Medulla oblongata (tissue), 1 donor: ENCODE results near the gene LZTR1.

Experiments
- DNase-seq: peaks from one replicate; pipeline ENCODE4 v3.0.0-alpha.2; 2015; ENCODE audit errors: extremely low spot score

The LZTR1 gene

GRCh38 chr22:20951151-20951931 is 30.8 kb upstream of the LZTR1 start:
- no peak for DNase-seq

DNA sequence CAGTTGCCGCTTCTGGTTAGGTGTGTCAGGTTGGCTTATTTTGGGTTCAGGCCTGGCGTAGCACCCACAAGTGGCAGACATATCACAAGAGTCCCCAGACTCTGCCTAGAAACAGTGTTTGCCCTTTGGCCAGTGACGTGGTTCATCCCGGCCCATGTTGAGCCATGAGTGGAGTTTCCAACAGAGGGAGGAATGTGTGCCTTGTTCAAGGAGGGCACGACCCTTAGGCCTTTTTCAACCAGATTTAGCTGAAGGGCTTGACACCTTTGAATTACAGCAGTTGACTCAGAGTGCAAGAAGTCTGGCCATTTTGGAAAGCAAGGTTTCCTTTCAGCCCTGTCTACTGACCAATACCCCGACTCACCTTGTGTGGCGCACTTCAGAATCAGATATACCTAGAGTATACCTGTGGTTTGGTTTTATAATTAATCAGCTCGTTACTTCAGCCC is 30.1 kb upstream of the LZTR1 start:
- DNase-seq = no peak

GRCh38 chr22:20952544-20953341 is 29.4 kb upstream of the LZTR1 start:
- DNase-seq = no peak

DNA sequence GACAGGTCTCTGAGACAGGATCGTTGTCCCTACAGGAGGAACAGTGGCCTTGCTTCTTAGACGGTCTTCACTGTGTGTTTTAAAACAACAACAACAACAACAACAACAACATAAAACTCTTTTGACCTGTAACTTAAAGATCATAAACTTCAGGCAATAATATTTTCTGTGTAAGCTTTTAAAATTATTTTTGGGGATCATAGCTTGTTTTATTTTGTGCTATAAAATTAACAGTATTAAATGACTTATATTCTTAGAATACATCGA is 28.8 kb upstream of the LZTR1 start:
- DNase-seq = no peak

- no peak for DNase-seq
Measured at GRCh38 chr22:20953668-20954500, 28.2 kb upstream of the LZTR1 start.

- DNase-seq = no peak
Measured at GRCh38 chr22:20955548-20955947, 26.5 kb upstream of the LZTR1 start.

- no peak for DNase-seq
Measured at GRCh38 chr22:20956258-20957101, 25.6 kb upstream of the LZTR1 start.

GRCh38 chr22:20957102-20957682 is 24.9 kb upstream of the LZTR1 start:
- DNase-seq = no peak

DNA sequence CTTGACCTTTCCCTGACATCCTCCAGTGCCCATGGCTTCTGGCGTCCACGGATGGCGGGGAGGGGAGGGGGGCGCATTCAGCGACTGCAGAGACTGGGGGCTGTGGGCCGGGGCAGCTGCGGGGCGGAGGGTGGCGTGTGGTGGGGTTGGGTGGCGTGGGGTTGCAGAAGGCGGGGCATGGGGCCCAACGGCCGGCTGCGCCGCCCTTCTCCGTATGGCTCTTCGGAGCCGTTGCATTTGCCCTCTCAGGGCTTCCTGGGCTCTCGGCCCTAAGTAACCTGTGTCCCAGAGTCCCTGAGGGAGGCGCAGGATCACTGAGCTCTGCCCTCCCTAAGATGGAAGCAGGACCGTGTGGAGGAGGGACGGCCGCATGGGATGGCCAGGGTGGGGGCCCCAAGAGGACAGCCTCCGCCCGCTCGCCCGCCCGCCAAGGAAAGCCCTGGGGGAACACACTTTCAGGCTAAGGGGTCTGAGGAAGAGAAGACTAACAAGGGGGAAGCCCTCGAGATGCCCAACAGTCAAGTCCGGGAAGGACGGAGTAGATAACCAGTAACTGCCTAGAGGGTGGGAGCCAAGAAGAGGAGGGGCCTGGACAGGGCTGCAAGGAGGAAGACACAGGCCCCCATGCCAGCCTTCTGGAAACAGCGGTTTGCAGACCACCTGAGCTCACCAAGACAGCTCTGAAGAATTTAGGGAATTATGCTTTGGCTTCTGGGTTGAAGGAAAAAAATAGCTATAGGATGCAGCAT is 24.2 kb upstream of the LZTR1 start:
- DNase-seq = no peak

- no peak for DNase-seq
Measured at GRCh38 chr22:20959578-20960461, 22.3 kb upstream of the LZTR1 start.

GRCh38 chr22:20960609-20961008 is 21.5 kb upstream of the LZTR1 start:
- no peak for DNase-seq

GRCh38 chr22:20962491-20962945 is 19.6 kb upstream of the LZTR1 start:
- DNase-seq = no peak

DNA sequence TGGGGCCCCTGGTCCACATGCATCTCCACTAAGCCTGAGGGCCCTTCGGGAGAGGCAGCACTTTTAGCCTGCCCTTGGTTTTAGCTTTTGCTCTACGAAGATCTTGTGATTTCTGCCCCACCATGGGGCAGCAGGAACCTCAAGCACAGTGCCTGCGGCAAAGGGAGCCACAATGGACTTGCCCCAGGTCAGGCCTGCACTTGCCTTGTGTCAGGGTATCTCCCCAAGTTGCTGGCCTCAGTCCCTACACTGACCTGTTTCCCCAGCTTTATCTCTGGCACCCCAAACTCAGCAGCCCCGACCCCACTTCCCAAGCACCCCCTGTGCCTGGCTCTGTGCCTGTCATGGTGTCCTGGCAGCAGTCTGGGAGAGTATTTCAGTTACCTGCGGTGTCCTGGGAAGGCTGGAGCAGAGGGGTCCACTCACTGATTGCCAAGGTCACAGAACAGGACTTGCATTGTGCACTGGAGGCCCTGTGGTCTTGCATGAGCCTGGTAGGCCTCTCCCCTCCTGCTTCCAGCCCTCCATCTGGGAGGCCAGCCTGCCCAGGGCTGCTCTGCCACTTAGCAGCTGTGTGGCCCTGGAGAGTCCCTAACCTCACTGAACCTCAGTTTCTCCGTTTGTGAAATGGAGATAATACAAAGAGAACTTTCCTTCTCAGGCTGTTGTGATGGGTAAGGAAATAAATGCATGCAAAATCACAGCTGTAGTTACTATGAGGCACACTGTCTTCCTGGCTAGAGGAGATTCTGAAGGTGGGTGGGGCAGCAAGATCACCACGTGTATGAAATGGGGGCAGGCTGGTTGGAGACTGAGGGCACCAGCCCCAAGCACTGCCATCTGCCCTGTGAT is 18.7 kb upstream of the LZTR1 start:
- no peak for DNase-seq

DNA sequence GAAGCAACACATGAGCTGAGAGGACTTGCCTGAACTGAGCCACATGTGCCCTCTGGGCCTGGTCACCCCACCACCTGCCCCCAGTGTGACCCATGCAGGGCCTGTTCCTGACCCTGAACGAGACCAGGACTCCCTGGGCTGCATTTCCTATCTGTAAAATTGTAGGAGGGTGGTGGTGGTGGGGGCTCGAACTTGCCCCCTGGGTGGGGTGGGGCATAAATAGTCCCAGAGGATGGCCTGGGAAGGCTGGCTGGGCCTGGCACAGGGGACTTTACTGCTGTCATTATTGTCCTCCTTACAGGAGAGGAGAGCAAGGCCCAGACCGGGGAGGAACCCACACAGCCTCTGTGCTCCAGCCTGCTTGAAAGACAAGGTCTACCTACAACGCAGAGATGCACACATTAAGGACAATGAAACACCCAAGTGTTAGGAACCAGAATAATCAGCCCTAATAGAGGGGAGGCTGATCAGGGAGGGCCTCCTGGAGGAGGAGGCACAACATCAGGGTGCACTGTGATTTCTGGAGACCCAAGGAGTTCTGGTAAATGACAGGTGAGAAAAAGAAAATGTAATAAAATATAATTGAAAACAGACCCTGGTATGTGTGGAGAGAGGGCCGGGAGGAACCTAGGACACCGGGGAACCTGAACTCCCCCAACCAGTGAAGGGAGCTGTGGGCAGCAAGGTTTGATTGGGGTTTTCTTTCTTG is 17.9 kb upstream of the LZTR1 start:
- DNase-seq = no peak

- DNase-seq = no peak
Measured at GRCh38 chr22:20964799-20965103, 17.3 kb upstream of the LZTR1 start.

DNA sequence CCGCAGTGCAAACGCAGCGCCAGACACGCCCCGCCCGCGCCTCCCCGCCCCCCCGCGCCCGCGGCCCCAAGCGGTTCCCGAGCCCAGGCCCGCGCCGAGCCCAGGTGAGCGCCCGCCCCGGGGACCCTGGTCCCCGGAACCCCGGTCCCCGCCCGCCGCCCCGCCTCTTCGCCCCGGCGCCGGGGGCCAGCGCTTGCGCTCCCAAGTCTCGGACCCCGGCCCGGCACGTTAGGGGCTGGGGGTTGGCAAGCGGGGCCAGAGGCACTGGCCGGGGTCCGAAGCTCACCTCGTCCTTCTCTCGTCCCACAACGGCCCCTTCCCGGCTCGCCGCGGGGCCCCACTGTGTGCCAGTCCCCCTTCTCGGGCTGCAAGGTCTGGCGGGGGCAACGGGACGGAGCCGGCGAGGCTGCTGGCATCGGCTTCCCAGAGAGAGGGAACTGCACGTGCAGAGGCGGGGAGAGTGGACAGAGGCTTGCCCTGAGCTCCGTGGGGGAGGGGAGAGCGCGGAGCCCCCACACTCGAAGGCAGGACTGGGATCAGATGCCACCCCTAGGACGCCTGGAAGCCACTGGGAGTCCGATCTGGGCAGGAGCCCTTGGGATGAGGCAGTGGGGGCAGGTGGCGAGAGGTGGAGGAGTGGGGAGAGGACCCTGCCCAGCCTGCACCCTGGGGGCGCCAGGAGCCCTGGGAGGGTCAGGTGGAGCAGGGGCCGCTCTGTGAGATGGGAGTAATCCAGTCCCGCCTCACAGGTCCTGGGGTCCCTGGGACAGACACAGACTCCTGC is 16.8 kb upstream of the LZTR1 start:
- DNase-seq = no peak
